ENCODE results near the gene DTD1. TPM values are rescaled to one million over a fixed set of nuclear protein-coding genes. Genes with fewer than 3 reads are reported as not detected.

The DTD1 gene
- total RNA-seq, 1 donor from 2014 or later, result 44.0 TPM

DNA sequence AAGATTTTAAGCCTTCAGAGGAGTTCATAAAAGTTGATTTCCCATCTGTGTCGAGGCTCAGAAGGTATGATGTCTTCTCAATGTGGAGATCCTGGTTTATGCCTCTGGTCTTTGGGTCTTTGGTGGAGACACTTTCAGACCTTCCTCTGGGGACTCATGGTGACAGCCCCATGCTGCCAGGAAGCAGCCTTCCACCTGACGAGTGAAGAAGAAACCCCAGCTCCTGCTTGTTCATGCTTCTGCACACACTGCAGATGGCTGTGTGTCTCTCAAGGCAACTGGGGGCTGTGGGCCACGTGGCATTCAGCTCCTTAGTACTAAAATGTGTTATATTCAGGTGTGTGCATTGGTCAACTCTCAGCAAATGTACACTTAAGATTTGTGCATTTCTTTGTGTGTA is 220.9 kb downstream of the DTD1 start:
- no peak overlapping the region for H3K4me3 Mint-ChIP-seq
- intact Hi-C loops (cut with micrococcal nuclease), result no loop called here
- DNase-seq (ENCODE audit: low spot score), result no peak
- no peaks in the 10 kb centered on the region for H3K27me3 Mint-ChIP-seq (ENCODE audit: insufficient read depth)
- H3K27ac Mint-ChIP-seq, result no peak overlapping the region
- no peaks in the 10 kb centered on the region for H3K36me3 Mint-ChIP-seq (ENCODE audit: low read depth)
- no peaks in the 10 kb centered on the region for H3K4me1 Mint-ChIP-seq (ENCODE audit: low read depth)
- no peaks in the 10 kb centered on the region for H3K9me3 Mint-ChIP-seq

DNA sequence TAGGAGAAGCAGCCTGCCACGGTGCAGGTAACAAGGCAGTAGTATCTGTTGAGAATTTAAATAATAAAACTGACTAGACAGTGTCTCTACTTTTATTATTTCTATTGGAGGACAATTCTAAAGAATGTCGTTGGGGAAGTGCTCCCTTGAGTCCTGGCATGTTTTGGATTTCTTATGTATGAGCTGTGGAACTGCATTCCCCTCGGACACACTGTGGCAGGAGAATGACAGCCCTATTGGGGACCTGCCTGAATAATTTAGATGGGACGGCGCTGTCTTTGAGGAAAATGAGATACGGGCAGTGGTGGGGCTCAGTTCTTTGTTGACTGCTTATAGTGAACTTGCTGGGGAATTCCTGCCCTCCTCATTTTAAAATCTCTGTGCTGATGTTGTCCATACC is 223.3 kb downstream of the DTD1 start:
- intact Hi-C loops (cut with micrococcal nuclease), result no loop called here
- H3K27ac Mint-ChIP-seq, result no peak overlapping the region
- no peaks in the 10 kb centered on the region for H3K36me3 Mint-ChIP-seq (ENCODE audit: low read depth)
- no peaks in the 10 kb centered on the region for H3K9me3 Mint-ChIP-seq
- H3K4me1 Mint-ChIP-seq (ENCODE audit: low read depth), result no peaks in the 10 kb centered on the region
- no peaks in the 10 kb centered on the region for H3K27me3 Mint-ChIP-seq (ENCODE audit: insufficient read depth)
- no peak for DNase-seq (ENCODE audit: low spot score)
- no peak overlapping the region for H3K4me3 Mint-ChIP-seq

DNA sequence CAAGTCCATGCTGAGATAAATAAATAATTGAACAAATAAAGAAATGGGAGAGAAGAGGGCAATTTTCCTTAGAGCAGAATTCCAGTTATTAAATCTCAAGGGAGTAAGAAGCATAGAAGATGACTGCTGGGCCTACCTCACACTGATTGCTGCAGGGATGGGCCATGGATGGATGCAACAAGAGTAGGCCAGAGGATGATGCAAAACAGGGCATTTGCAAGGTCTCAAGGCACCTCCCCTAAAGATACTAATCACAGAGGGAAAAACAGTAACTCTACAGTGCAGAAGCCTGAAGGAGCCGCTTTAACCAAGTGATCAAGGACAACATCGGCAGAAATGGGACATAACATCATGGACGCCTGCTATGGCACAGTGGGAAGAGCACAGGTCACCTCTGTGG is 224.1 kb downstream of the DTD1 start:
- Mint-ChIP-seq H3K9me3 (no peaks in the 10 kb centered on the region), H3K36me3 (ENCODE audit: low read depth) (no peaks in the 10 kb centered on the region), H3K4me3 (no peak overlapping the region), H3K27ac (no peak overlapping the region), H3K4me1 (ENCODE audit: low read depth) (no peaks in the 10 kb centered on the region), H3K27me3 (ENCODE audit: insufficient read depth) (no peaks in the 10 kb centered on the region)
- no peak for DNase-seq (ENCODE audit: low spot score)
- intact Hi-C loops (cut with micrococcal nuclease), result no loop called here

DNA sequence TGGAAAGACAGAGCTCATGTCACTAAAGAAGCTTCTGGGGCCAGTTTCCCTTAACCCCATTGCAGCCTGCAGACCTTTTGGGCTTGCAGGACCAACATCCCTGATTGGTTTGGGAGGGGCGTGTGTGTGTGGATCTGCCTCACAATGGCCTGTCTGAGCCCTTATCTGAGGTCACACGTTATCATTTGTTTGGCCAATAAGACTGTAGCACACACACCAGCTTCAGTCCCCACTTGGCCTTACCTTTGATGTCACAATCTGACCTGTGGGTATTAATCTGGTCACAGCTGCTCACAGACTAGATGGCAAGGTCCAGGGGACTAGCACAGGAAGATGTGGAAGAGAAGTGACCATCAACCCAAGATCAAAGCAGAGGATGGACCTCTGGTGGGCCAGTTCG is 225.6 kb downstream of the DTD1 start, which contains the start of gene SCP2D1:
Gene SCP2D1 (plus strand): TSS at position 301 of the 400 bp plus-strand sequence. CDS start 33 bp downstream, at position 334.
- H3K27ac Mint-ChIP-seq, result no peak within 1 kb of the TSS
- H3K4me1 Mint-ChIP-seq (ENCODE audit: low read depth), result no peaks in the 10 kb centered on the region
- intact Hi-C loops (cut with micrococcal nuclease), result no loop called here
- no peak within 1 kb of the TSS for H3K4me3 Mint-ChIP-seq
- no peaks in the 10 kb centered on the region for H3K9me3 Mint-ChIP-seq
- H3K36me3 Mint-ChIP-seq (ENCODE audit: low read depth), result no peaks in the 10 kb centered on the region
- DNase-seq (ENCODE audit: low spot score), result no peak
- H3K27me3 Mint-ChIP-seq (ENCODE audit: insufficient read depth), result no peaks in the 10 kb centered on the region

DNA sequence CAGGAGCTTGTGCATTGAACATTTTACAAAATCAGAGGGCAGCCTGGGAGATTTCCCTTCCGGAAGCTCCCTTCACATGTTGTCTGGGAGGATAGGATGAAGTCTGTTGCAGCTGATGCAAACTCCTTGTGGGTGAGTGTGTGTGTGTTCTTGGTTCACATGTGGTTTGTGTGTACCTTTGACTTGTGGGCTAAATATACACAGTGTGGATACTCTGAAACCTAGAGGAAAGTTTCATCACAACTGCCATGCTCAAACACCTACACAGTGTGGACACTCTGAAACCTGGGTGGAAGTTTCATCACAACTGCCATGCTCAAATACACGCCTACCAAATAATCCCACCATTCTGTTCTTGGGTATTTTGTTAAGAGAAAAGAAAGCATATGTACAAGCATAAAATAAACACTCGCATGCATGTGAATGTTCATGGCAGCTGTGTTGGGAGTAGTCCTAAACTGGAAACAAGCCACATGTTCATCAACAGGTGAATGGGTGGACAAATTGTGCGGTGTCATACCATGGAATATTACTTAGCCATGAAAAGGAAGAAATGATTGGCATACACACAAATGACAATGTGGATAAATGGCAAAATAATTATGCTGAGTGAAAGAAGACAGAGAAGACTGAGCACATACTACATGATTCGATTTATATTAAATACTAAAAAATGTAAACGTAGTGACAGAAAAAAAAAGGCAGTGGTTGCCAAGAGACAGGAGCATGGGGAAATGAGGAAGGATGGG is 227.5 kb downstream of the DTD1 start:
- H3K36me3 Mint-ChIP-seq (ENCODE audit: low read depth), result no peaks in the 10 kb centered on the region
- no peak for DNase-seq (ENCODE audit: low spot score)
- H3K4me3 Mint-ChIP-seq, result no peak overlapping the region
- intact Hi-C loops (cut with micrococcal nuclease), result no loop called here
- H3K4me1 Mint-ChIP-seq (ENCODE audit: low read depth), result no peaks in the 10 kb centered on the region
- H3K9me3 Mint-ChIP-seq, result no peaks in the 10 kb centered on the region
- no peak overlapping the region for H3K27ac Mint-ChIP-seq
- H3K27me3 Mint-ChIP-seq (ENCODE audit: insufficient read depth), result no peaks in the 10 kb centered on the region

Other genes starting within 250 kb of the DTD1 start
- gene DZANK1, start 121.0 kb upstream of the DTD1 start, total RNA-seq, result 1.1 and 1.8 TPM in 2 replicates
- 13.4 and 16.6 TPM in 2 replicates for gene POLR3F, start 120.7 kb upstream of the DTD1 start, total RNA-seq
- gene RBBP9, start 90.8 kb upstream of the DTD1 start, total RNA-seq, result 18.6 and 18.7 TPM in 2 replicates
- 110 and 113 TPM in 2 replicates for gene SEC23B, start 80.1 kb upstream of the DTD1 start, total RNA-seq
- 54.9 and 57.9 TPM in 2 replicates for gene SMIM26, start 20.6 kb upstream of the DTD1 start, total RNA-seq
- not detected in 2 replicates for gene SCP2D1, start 225.7 kb downstream of the DTD1 start, total RNA-seq

Data from activated T-helper 1 cell treated with anti-CD3 and anti-CD28 coated beads, Interleukin-12 subunit alpha, Interleukin-12 subunit beta, Interleukin-2, Interleukin-4 antibody, amounts not matched to agents 30 ng/mL and 10 ng/mL and 1 ng/mL, durations not matched to agents 14 hours and 24 hours and 36 hours (primary cell).